ENCODE measurements around the gene NALCN. TPM values are rescaled to one million over a fixed set of nuclear protein-coding genes. Genes with fewer than 3 reads are reported as not detected.

The NALCN gene
- total and polyA plus RNA-seq, 10 of the 15 experiments (the other 5 are each of a cell fraction or from before 2014, with no cell fraction given): under 0.01 TPM; not detected in 9

- TF ChIP-seq TCF3 (IDR thresholded peaks at IDR 0.05; ENCODE audit: borderline replicate concordance, insufficient read depth, low read depth, low read length) (no peak), POLR2AphosphoS5 (IDR thresholded peaks at IDR 0.05; ENCODE audit: low read length) (no peak), SIX5 (IDR thresholded peaks at IDR 0.05; ENCODE audit: low read depth, low read length, severe bottlenecking) (no peak), POLR2A (IDR thresholded peaks at IDR 0.05; ENCODE audit: low read depth, low read length) (no peak), MEF2A (IDR thresholded peaks at IDR 0.05; ENCODE audit: insufficient read depth, low read depth, low read length) (no peak)
These were observed 109.5 kb downstream of the NALCN start (continued) for GRCh38 chr13:101306773-101307172.

GRCh38 chr13:101305981-101306411 lies 110.3 kb downstream of the NALCN start:
- Histone ChIP-seq H3K4me1 (ENCODE audit: control insufficient read depth, insufficient read depth, low read length) (no peaks in the 10 kb centered on the region), H3K9ac (ENCODE audit: control insufficient read depth, insufficient read depth, low read length) (no peak overlapping the region), H3K36me3 (ENCODE audit: control insufficient read depth in 2 of 2, insufficient read depth in 2 of 2, low read length in 1 of 2) (no peaks in the 10 kb centered on the region), H3K27ac (ENCODE audit: control insufficient read depth, insufficient read depth) (no peak overlapping the region), H3K27me3 (replicated peaks in 1 of 2; ENCODE audit: control insufficient read depth in 2 of 2, insufficient read depth in 2 of 2, low read length in 1 of 2) (no peaks in the 10 kb centered on the region), H4K20me1 (ENCODE audit: control insufficient read depth, insufficient read depth) (no peaks in the 10 kb centered on the region), H3K4me3 (no peak overlapping the region), H3K9me3 (replicated peaks; ENCODE audit: control insufficient read depth, insufficient read depth, low read length) (no peaks in the 10 kb centered on the region), H3K79me2 (ENCODE audit: control insufficient read depth, insufficient read depth, low read length) (no peaks in the 10 kb centered on the region), H3K4me2 (ENCODE audit: control insufficient read depth, insufficient read depth) (no peak overlapping the region), H2AFZ (ENCODE audit: control insufficient read depth, low read depth, low read length) (no peak overlapping the region)
- WGBS (ENCODE audit: insufficient coverage, insufficient replicate concordance, low lambda C conversion rate, missing lambda C conversion rate): 22% methylated on average over 6 of the region's 6 CpGs
- FAIRE-seq (no peak), ATAC-seq (no peak), DNase-seq (ENCODE audit: low read depth, low spot score) (no peak)
- BruUV-seq (replicated peaks): no TSS peak
- POLR2A ChIA-PET: no interaction called here
- CTCF ChIA-PET: no interaction called here
- RAD21 ChIA-PET (ENCODE audit: unreplicated experiment): no interaction called here
- in situ Hi-C loops (cut with MboI): no loop called here
- intact Hi-C loops (cut with micrococcal nuclease; ENCODE audit: unreplicated experiment): no loop called here
- SMC1A ChIA-PET (ENCODE audit: uncharacterized antibody, unreplicated experiment): no interaction called here
- TF ChIP-seq E2F4 (IDR thresholded peaks at IDR 0.05; ENCODE audit: low read depth, low read length) (no peak), RELA (IDR thresholded peaks at IDR 0.05; ENCODE audit: borderline replicate concordance, partially characterized antibody) (no peak), TARDBP (IDR thresholded peaks at IDR 0.05; ENCODE audit: borderline replicate concordance) (no peak), PKNOX1 (IDR thresholded peaks at IDR 0.05) (no peak), ZZZ3 (IDR thresholded peaks at IDR 0.05; ENCODE audit: control insufficient read depth, insufficient read length, low read depth) (no peak), NR2F1 (conservative IDR thresholded peaks at IDR 0.05) (no peak), NRF1 (conservative IDR thresholded peaks at IDR 0.05; ENCODE audit: low read depth, low read length) (no peak), REST (IDR thresholded peaks at IDR 0.05; ENCODE audit: low read depth, low read length) (no peak)
